Adrenal gland (tissue), 12 donors: ENCODE data around the gene HOMER1. TPM values are rescaled to one million over a fixed set of nuclear protein-coding genes. Genes with fewer than 3 reads are reported as not detected.

ENCODE experiments used
- DNase-seq, 7 donors: peaks; one replicate each; pipeline ENCODE4 v3.0.0-alpha.2; 2019 to 2020
- H3K27ac ChIP-seq, 5 donors: fragments of 200-600 bp; sonication (generic) in 4 of 5; 1 replicate in 3 of 5; 2 replicates in 2 of 5; pipeline versions ENCODE4 v1.5.1 to v1.8.0; 2016 to 2020; ENCODE audit warnings: mild to moderate bottlenecking in 1 of 5
- H3K27me3 ChIP-seq: fragments of 200-600 bp; 2 replicates; pipeline ENCODE4 v1.8.0; 2021
- H3K36me3 ChIP-seq, 2 donors: fragments of 200-600 bp; replicated peaks in 1 of 2; 1 replicate in 1 of 2; 2 replicates in 1 of 2; pipeline versions ENCODE4 v1.5.1 to v1.8.0; 2018 to 2022
- H3K4me1 ChIP-seq, 2 donors: fragments of 200-600 bp; replicated peaks in 1 of 2; 1 replicate in 1 of 2; 2 replicates in 1 of 2; pipeline versions ENCODE4 v1.5.1 to v1.8.0; 2018 to 2021
- H3K4me3 ChIP-seq, 4 donors: fragments of 200-600 bp; sonication (generic) in 3 of 4; one replicate each; pipeline ENCODE4 v1.5.1; 2016 to 2018
- H3K9me3 ChIP-seq, 3 donors: fragments of 200-600 bp; sonication (generic) in 1 of 3; replicated peaks in 1 of 3; 1 replicate in 2 of 3; 2 replicates in 1 of 3; pipeline versions ENCODE4 v1.5.1 to v1.8.0; 2016 to 2021
- CTCF ChIP-seq, 6 experiments: fragments of 450-650 bp in 4 of 6; fragments of 200-600 bp in 2 of 6; sonication (generic) in 1 of 6; IDR thresholded peaks; 1 replicate in 5 of 6; 2 replicates in 1 of 6; pipeline versions ENCODE4 v1.5.1 to v1.8.0; 2016 to 2021; ENCODE audit warnings: antibody characterized with exemption in 6 of 6, mild to moderate bottlenecking in 2 of 6, moderate library complexity in 1 of 6
- POLR2A ChIP-seq, 2 donors: fragments of 450-650 bp; IDR thresholded peaks; one replicate each; pipeline ENCODE4 v1.6.1; 2017; ENCODE audit warnings: antibody characterized with exemption in 2 of 2, mild to moderate bottlenecking in 2 of 2, moderate library complexity in 1 of 2
- WGBS, 4 donors: extraction: QIAGEN DNeasy Blood & Tissue Kit in 2 of 4; methylation state at CpG; one replicate each; pipeline versions ENCODE4 v1.1.5 to v1.1.7; 2013 to 2017; 5-methylcytosine and 5-hydroxymethylcytosine counted together
- intact Hi-C, 2 donors: fragments of 100-400 bp; cut with DNase I; formaldehyde crosslinking; loops; one replicate each; pipeline versions ENCODE4 v1.14.1 to v1.15.0; 2022 to 2023
- polyA plus RNA-seq, 3 donors: library from polyadenylated mRNA; stranded (reverse); fragments of 200-250 nt in 2 of 3; fragments of 350-450 nt in 1 of 3; fragmentation: Illumina TruSeq in 1 of 3; extraction: RNeasy Lipid Tissue Mini Kit (QIAGEN cat#74804) in 1 of 3; gene quantifications; one replicate each; pipeline ENCODE4 v1.2.3, GENCODE V29; 2013 to 2014
- total RNA-seq, 9 donors: library from RNA; depleted of rRNA in 4 of 9; stranded (reverse); fragments of >200 nt in 4 of 9; fragments of 120-200 nt in 1 of 9; fragmentation: NEBNext Ultra II Directional in 1 of 9; extraction: Animal tissue kit (Norgen Biotek cat#: 25700) in 1 of 9; gene quantifications; one replicate each; pipeline versions ENCODE4 v1.1.0 to v1.2.4, GENCODE V29; 2013 to 2023
- donor health status: healthy with polysubstance abuse.
- donor health status: Bipolar disorder and iron deficiency.
- donor health status: DM: yes; HTN: yes; CAD: no.
- donor health status: DM: no; HTN: no; CAD: no.
- donor health status: DM: no; HTN: no; CAD: no.
- donor health status: DM: yes; HTN: yes; CAD: no.

The HOMER1 gene
- total and polyA plus RNA-seq, 12 donors = 0.06 to 10.4 (median 0.78) TPM

- peak in 1 of 7 donors; percentile 17 for DNase-seq
- no peaks in the 10 kb centered on the region for H3K9me3 ChIP-seq
- H3K4me3 ChIP-seq = peak overlapping the region in 2 of 4 donors; percentile 41 to 63
- peaks cover 3% of the 10 kb centered on the region for H3K27me3 ChIP-seq
- intact Hi-C loops = no loop called here
- H3K4me1 ChIP-seq = peaks cover 7 to 24% of the 10 kb centered on the region in 2 donors
- no peak for TF ChIP-seq POLR2A (IDR thresholded peaks at IDR 0.05)
- TF ChIP-seq CTCF (IDR thresholded peaks at IDR 0.05) = no peak
- WGBS, 4 donors = 10 to 13% (median 11%) methylated on average over 28 to 29 of the region's 29 CpGs
- no peaks in the 10 kb centered on the region for H3K36me3 ChIP-seq
- H3K27ac ChIP-seq = no peak overlapping the region
Measured at GRCh38 chr5:79512471-79513307, 1.2 kb downstream of the HOMER1 start.

- H3K4me1 ChIP-seq = peaks cover 7 to 24% of the 10 kb centered on the region in 2 donors
- 40 to 53% (median 46%) methylated on average over 11 of the region's 11 CpGs for WGBS, 4 donors
- H3K27me3 ChIP-seq = peaks cover 3% of the 10 kb centered on the region
Measured at GRCh38 chr5:79512049-79512448, 1.9 kb downstream of the HOMER1 start.

GRCh38 chr5:79510638-79511037 lies 3.3 kb downstream of the HOMER1 start:
- peaks cover 7 to 24% of the 10 kb centered on the region in 2 donors for H3K4me1 ChIP-seq
- TF ChIP-seq POLR2A (IDR thresholded peaks at IDR 0.05) (no peak), CTCF (IDR thresholded peaks at IDR 0.05) (no peak)
- H3K27me3 ChIP-seq = peaks cover 3% of the 10 kb centered on the region
- no peak for DNase-seq
- WGBS, 4 donors = 96 to 99% (median 97%) methylated on average over 3 to 6 of the region's 6 CpGs
- intact Hi-C loops = no loop called here
- no peaks in the 10 kb centered on the region for H3K9me3 ChIP-seq
- H3K27ac ChIP-seq = no peak overlapping the region
- no peaks in the 10 kb centered on the region for H3K36me3 ChIP-seq
- H3K4me3 ChIP-seq = no peak overlapping the region

More at GRCh38 chr5:79512049-79512448, 1.9 kb downstream of the HOMER1 start:
- TF ChIP-seq CTCF (IDR thresholded peaks at IDR 0.05) (no peak), POLR2A (IDR thresholded peaks at IDR 0.05) (no peak)
- DNase-seq = no peak
- Histone ChIP-seq H3K36me3 (no peaks in the 10 kb centered on the region), H3K4me3 (no peak overlapping the region), H3K27ac (no peak overlapping the region), H3K9me3 (no peaks in the 10 kb centered on the region)
- intact Hi-C loops = no loop called here

GRCh38 chr5:79509244-79509885 lies 4.6 kb downstream of the HOMER1 start:
- peaks cover 3% of the 10 kb centered on the region for H3K27me3 ChIP-seq
- peaks cover 7 to 18% of the 10 kb centered on the region in 2 donors for H3K4me1 ChIP-seq
- H3K4me3 ChIP-seq = no peak overlapping the region
- WGBS, 4 donors = 75 to 95% (median 86%) methylated on average over 1 of the region's 1 CpG
- intact Hi-C loops = no loop called here
- TF ChIP-seq CTCF (IDR thresholded peaks at IDR 0.05) (no peak), POLR2A (IDR thresholded peaks at IDR 0.05) (no peak)
- H3K27ac ChIP-seq = no peak overlapping the region
- DNase-seq = no peak
- H3K9me3 ChIP-seq = no peaks in the 10 kb centered on the region
- no peaks in the 10 kb centered on the region for H3K36me3 ChIP-seq
